Caco-2 (cell line): ENCODE measurements around the gene ADAM23. TPM values are rescaled to one million over a fixed set of nuclear protein-coding genes. Genes with fewer than 3 reads are reported as not detected.

Source experiments
- BruUV-seq: library from RNA; stranded (reverse); fragments of 400-500 nt; replicated peaks from 2 replicates; lab custom pipeline; 2021; lab: Mats Ljungman, UMichigan
- CTCF ChIA-PET: fragments of 300-600 bp; sonication (Branson Sonifier 250); formaldehyde crosslinking; loops from one replicate; lab custom pipeline; 2022; ENCODE audit warnings: antibody characterized with exemption; lab: Charles Lee
- POLR2A ChIA-PET: fragments of 300-600 bp; sonication (Branson Sonifier 250); formaldehyde crosslinking; loops from one replicate; lab custom pipeline; 2022; ENCODE audit warnings: antibody characterized with exemption; lab: Charles Lee
- DNase-seq, 2 experiments: peaks; one replicate each; pipeline versions ENCODE4 v3.0.0 to v3.0.0-alpha.2; 2020 to 2022
- H3K27me3 ChIP-seq: replicated peaks from 2 replicates; pipeline ENCODE4 v1.6.0; 2011; ENCODE audit warnings: low read length; ENCODE audit not compliant: control insufficient read depth, insufficient read depth
- H3K36me3 ChIP-seq: 2 replicates; pipeline ENCODE4 v1.5.1; 2011; ENCODE audit warnings: low read length; ENCODE audit not compliant: control insufficient read depth, insufficient read depth
- H3K4me1 ChIP-seq: fragments of 250-450 bp; sonication (Bioruptor Pico); 2 replicates; pipeline ENCODE4 v1.5.1; 2020; ENCODE audit warnings: mild to moderate bottlenecking
- H3K4me3 ChIP-seq: 2 replicates; pipeline ENCODE4 v1.5.1; 2011; ENCODE audit warnings: low read depth, mild to moderate bottlenecking, control low read depth, low read length
- H3K9me3 ChIP-seq: fragments of 250-450 bp; sonication (Bioruptor Pico); 2 replicates; pipeline ENCODE4 v1.5.1; 2020; ENCODE audit warnings: mild to moderate bottlenecking, moderate library complexity
- H3K27ac Mint-ChIP-seq: one replicate; pipeline ENCODE4 v1.8.0; 2022; ENCODE audit warnings: mixed read lengths; ENCODE audit not compliant: unreplicated experiment
- H3K27me3 Mint-ChIP-seq: one replicate; pipeline ENCODE4 v1.8.0; 2022; ENCODE audit warnings: mixed read lengths; ENCODE audit not compliant: insufficient read depth, unreplicated experiment
- H3K36me3 Mint-ChIP-seq: one replicate; pipeline ENCODE4 v1.8.0; 2022; ENCODE audit warnings: mild to moderate bottlenecking, mixed read lengths; ENCODE audit not compliant: insufficient read depth, unreplicated experiment
- H3K4me1 Mint-ChIP-seq: one replicate; pipeline ENCODE4 v1.8.0; 2022; ENCODE audit warnings: low read depth, mixed read lengths; ENCODE audit not compliant: unreplicated experiment
- H3K4me3 Mint-ChIP-seq: one replicate; pipeline ENCODE4 v1.8.0; 2022; ENCODE audit warnings: mild to moderate bottlenecking, moderate library complexity, mixed read lengths; ENCODE audit not compliant: unreplicated experiment
- H3K9me3 Mint-ChIP-seq: one replicate; pipeline ENCODE4 v1.8.0; 2022; ENCODE audit warnings: mixed read lengths; ENCODE audit not compliant: unreplicated experiment
- CTCF ChIP-seq, 2 experiments: fragments of 200-600 bp in 1 of 2; IDR thresholded peaks; 1 replicate in 1 of 2; 2 replicates in 1 of 2; pipeline versions ENCODE4 v1.5.1 to v1.8.0; 2011 to 2022; ENCODE audit warnings: antibody characterized with exemption in 1 of 2, control low read depth in 1 of 2, inconsistent platforms in 1 of 2, low read depth in 1 of 2, low read length in 1 of 2, mild to moderate bottlenecking in 1 of 2, moderate library complexity in 1 of 2; ENCODE audit not compliant: insufficient read depth in 1 of 2, severe bottlenecking in 1 of 2, unreplicated experiment in 1 of 2
- intact Hi-C: fragments of 100-400 bp; cut with micrococcal nuclease; formaldehyde crosslinking; loops from one replicate; pipeline ENCODE4 v1.10.0; 2022; ENCODE audit not compliant: unreplicated experiment
- total RNA-seq: library from RNA; stranded (reverse); gene quantifications from 2 replicates; pipeline ENCODE4 v1.2.3, GENCODE V29; 2022

ADAM23 gene
- total RNA-seq, 1 experiment from 2014 or later: 55.1 TPM

DNA sequence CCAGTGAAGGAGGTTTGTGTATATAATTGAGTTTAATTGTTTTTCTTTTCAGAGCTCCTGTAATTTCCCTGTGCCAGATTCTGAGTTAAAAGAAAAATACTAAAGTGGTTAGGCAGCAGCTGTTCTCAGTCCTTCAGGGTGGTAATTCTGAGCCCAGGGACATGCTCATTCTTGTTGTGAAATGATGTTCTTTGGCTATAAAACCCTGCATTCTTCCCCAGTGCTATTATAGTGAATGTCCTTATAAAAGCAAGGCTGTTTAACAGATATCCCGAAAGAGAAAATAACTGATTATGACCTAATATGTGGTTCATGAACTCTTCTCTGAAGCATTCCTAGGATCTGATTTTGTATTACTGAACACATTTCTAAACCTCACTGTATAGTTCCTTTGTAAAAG, 34.0 kb downstream of the ADAM23 start:
- ChIA-PET CTCF (no interaction called here), POLR2A (no interaction called here)
- no TSS peak for BruUV-seq
- intact Hi-C loops: no loop called here
- H3K4me3 Mint-ChIP-seq: no peak overlapping the region
- Histone ChIP-seq H3K27me3 (no peaks in the 10 kb centered on the region), H3K9me3 (no peaks in the 10 kb centered on the region), H3K4me3 (no peak overlapping the region), H3K36me3 (no peaks in the 10 kb centered on the region), H3K4me1 (no peaks in the 10 kb centered on the region)
- peaks cover 8% of the 10 kb centered on the region for H3K36me3 Mint-ChIP-seq
- no peaks in the 10 kb centered on the region for H3K4me1 Mint-ChIP-seq
- TF ChIP-seq CTCF (IDR thresholded peaks at IDR 0.05; ENCODE audit: insufficient read depth in 1 of 2, low read depth in 1 of 2, low read length in 1 of 2, severe bottlenecking in 1 of 2, unreplicated experiment in 1 of 2): no peak
- H3K27me3 Mint-ChIP-seq: no peaks in the 10 kb centered on the region
- no peak for DNase-seq
- H3K27ac Mint-ChIP-seq: no peak overlapping the region
- H3K9me3 Mint-ChIP-seq: no peaks in the 10 kb centered on the region

DNA sequence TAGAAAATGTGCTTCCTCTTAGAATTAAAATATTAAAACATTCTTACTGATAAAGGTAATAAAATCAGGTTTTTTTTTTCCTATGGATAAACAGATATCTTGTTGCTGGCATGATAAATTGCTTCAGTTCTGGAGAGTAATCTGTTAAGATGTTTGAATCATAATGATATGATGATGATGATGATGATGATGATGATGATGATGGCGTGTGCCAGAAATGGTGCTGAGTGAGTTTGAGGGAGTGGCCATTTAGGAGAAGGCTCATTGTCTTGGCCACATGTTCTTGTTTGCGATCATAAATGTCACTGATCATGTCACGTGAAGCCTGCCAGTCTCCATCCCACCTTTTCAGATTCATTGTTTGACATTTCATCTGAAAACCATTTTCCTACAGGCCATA, 35.0 kb downstream of the ADAM23 start:
- no peak for TF ChIP-seq CTCF (IDR thresholded peaks at IDR 0.05; ENCODE audit: insufficient read depth in 1 of 2, low read depth in 1 of 2, low read length in 1 of 2, severe bottlenecking in 1 of 2, unreplicated experiment in 1 of 2)
- no peaks in the 10 kb centered on the region for H3K27me3 Mint-ChIP-seq
- POLR2A ChIA-PET: no interaction called here
- H3K9me3 Mint-ChIP-seq: no peaks in the 10 kb centered on the region
- Histone ChIP-seq H3K4me3 (no peak overlapping the region), H3K9me3 (no peaks in the 10 kb centered on the region), H3K27me3 (no peaks in the 10 kb centered on the region), H3K4me1 (no peaks in the 10 kb centered on the region), H3K36me3 (no peaks in the 10 kb centered on the region)
- no peak overlapping the region for H3K4me3 Mint-ChIP-seq
- BruUV-seq: no TSS peak
- intact Hi-C loops: no loop called here
- peaks cover 8% of the 10 kb centered on the region for H3K36me3 Mint-ChIP-seq
- H3K27ac Mint-ChIP-seq: no peak overlapping the region
- H3K4me1 Mint-ChIP-seq: no peaks in the 10 kb centered on the region
- CTCF ChIA-PET: no interaction called here
- no peak for DNase-seq

DNA sequence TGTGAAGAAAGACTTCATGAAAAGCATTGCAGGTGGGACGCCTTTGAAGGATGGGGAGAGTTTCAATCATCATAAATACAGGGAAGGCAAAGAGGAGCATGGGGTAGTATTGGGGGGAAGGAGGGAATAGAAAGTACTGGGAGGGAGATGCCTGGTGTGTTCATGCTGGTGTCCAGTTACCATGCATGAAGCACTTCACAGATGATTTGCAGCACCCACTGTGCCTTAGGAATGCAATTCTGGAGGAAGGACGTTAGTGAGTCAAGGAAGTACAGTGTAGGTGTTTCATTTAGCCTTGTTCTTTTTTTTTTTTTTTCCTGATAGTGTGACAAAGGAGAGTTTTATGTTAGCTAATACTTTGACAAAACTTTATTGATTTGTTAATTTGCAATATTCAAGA, 36.8 kb downstream of the ADAM23 start:
- TF ChIP-seq CTCF (IDR thresholded peaks at IDR 0.05; ENCODE audit: insufficient read depth in 1 of 2, low read depth in 1 of 2, low read length in 1 of 2, severe bottlenecking in 1 of 2, unreplicated experiment in 1 of 2): no peak
- H3K36me3 ChIP-seq: no peaks in the 10 kb centered on the region
- no peaks in the 10 kb centered on the region for H3K27me3 Mint-ChIP-seq
- no peaks in the 10 kb centered on the region for H3K4me1 Mint-ChIP-seq
- H3K9me3 Mint-ChIP-seq: no peaks in the 10 kb centered on the region
- peaks cover 8% of the 10 kb centered on the region for H3K36me3 Mint-ChIP-seq
- no peaks in the 10 kb centered on the region for H3K9me3 ChIP-seq
- no peak overlapping the region for H3K4me3 ChIP-seq
- no peaks in the 10 kb centered on the region for H3K4me1 ChIP-seq
- intact Hi-C loops: no loop called here
- H3K27me3 ChIP-seq: no peaks in the 10 kb centered on the region
- no TSS peak for BruUV-seq
- DNase-seq: no peak
- no peak overlapping the region for H3K27ac Mint-ChIP-seq
- ChIA-PET POLR2A (no interaction called here), CTCF (interaction anchor here (0.6 to 0.9 kb wide), 2 partner anchors 17 to 78 kb away, joined by 3 to 4 read pairs; no protein-coding TSS in a partner anchor)
- no peak overlapping the region for H3K4me3 Mint-ChIP-seq
